Measurements from ENCODE around the gene SCN10A.

DNA sequence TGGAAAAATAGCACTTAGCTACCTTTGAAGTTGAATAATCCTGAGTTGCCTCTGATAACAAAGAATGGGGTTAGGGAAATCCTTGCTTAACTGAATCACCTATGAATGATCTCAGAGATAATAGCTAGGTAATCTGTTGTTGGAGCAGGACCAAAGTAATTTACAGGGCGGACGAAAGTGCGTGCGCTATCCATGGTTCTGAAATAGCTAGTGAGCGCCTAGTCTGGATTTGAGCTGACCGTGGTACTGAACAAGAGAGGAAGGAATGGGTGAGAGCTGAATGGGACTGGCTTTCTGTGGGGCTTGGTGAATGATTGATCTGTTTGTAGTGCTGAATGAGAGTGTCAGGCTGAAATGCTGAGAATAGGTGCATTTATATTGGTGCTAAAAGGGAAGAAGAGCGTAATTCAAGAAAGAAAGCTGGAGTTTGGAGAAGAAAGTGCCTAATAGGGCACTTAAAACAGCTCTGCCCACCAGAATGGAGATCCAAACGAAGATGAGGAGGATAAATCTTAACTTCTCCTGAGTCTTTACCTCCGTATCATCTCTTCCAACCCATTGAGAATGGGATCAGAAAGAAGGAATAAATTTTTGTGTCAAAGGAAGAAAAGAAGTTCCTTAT is 10.1 kb downstream of the SCN10A start:
- TF ChIP-seq, protein P1, sequence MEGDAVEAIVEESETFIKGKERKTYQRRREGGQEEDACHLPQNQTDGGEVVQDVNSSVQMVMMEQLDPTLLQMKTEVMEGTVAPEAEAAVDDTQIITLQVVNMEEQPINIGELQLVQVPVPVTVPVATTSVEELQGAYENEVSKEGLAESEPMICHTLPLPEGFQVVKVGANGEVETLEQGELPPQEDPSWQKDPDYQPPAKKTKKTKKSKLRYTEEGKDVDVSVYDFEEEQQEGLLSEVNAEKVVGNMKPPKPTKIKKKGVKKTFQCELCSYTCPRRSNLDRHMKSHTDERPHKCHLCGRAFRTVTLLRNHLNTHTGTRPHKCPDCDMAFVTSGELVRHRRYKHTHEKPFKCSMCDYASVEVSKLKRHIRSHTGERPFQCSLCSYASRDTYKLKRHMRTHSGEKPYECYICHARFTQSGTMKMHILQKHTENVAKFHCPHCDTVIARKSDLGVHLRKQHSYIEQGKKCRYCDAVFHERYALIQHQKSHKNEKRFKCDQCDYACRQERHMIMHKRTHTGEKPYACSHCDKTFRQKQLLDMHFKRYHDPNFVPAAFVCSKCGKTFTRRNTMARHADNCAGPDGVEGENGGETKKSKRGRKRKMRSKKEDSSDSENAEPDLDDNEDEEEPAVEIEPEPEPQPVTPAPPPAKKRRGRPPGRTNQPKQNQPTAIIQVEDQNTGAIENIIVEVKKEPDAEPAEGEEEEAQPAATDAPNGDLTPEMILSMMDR (IDR thresholded peaks at IDR 0.05), result no peak
- TF ChIP-seq POLR2AphosphoS5 (IDR thresholded peaks at IDR 0.05), result no peak

Data from transverse colon (tissue), 4 donors.